ENCODE measurements around the gene STKLD1. TPM values are rescaled to one million over a fixed set of nuclear protein-coding genes. Genes with fewer than 3 reads are reported as not detected.
A peak's percentile ranks its signal among the peaks of the same experiment; 100 is the strongest.

STKLD1 gene
- total and polyA plus RNA-seq, 9 of the 15 experiments (the other 6 are each of a cell fraction or from before 2014, with no cell fraction given): 0.10 to 0.65 (median 0.33) TPM; not detected in 2

GRCh38 chr9:133347985-133348717 lies 28.0 kb upstream of the STKLD1 start, which contains the start of the genes MED22 and RPL7A (continued):
- TF ChIP-seq MTF1 (CRISPR knock-in tag; IDR thresholded peaks at IDR 0.05; ENCODE audit: borderline replicate concordance) (no peak), E2F3 (CRISPR knock-in tag; IDR thresholded peaks at IDR 0.05) (peak; percentile 68; the same call in 1 of the 2 replicates), ZSCAN29 (IDR thresholded peaks at IDR 0.05) (peak; percentile 48; the same call in 1 of the 2 replicates), FOXM1 (IDR thresholded peaks at IDR 0.05; ENCODE audit: low read depth) (peak; percentile 77), FOXM1 (CRISPR knock-in tag; IDR thresholded peaks at IDR 0.05; ENCODE audit: low read depth) (no peak), ARNT (IDR thresholded peaks at IDR 0.05) (peak in 1 of 2 experiments; percentile 67; a peak in 1 of 4 replicates), SMARCC2 (IDR thresholded peaks at IDR 0.05; ENCODE audit: low read depth) (no peak), ZFX (CRISPR knock-in tag; IDR thresholded peaks at IDR 0.05) (peak; percentile 74), RFX7 (CRISPR knock-in tag; IDR thresholded peaks at IDR 0.05) (no peak), ZNF609 (CRISPR knock-in tag; IDR thresholded peaks at IDR 0.05; ENCODE audit: borderline replicate concordance) (no peak), ELF2 (CRISPR knock-in tag; IDR thresholded peaks at IDR 0.05) (peak; percentile 58; the same call in 1 of the 2 replicates), SRSF3 (IDR thresholded peaks at IDR 0.05; ENCODE audit: insufficient read depth, low read length) (no peak), SIRT6 (IDR thresholded peaks at IDR 0.05; ENCODE audit: low read depth, low read length) (no peak), ZNF408 (CRISPR knock-in tag; IDR thresholded peaks at IDR 0.05; ENCODE audit: low read depth) (no peak), SRSF9 (IDR thresholded peaks at IDR 0.05; ENCODE audit: borderline replicate concordance, low read depth, low read length) (no peak), PYGO2 (tag; IDR thresholded peaks at IDR 0.05) (no peak), PHF8 (IDR thresholded peaks at IDR 0.05; ENCODE audit: borderline replicate concordance, low read length) (peak; percentile 96), PATZ1 (CRISPR knock-in tag; IDR thresholded peaks at IDR 0.05; ENCODE audit: borderline replicate concordance) (no peak), YBX1 (IDR thresholded peaks at IDR 0.05) (no peak)

Measured in K562 (cell line).